Measurements from ENCODE around the gene ANKRD17.
"Not testable (repeated sequence)": the region's sequence is repeated elsewhere in the genome, so short reads cannot be mapped to it uniquely, and the experiment has no call there.

Gene ANKRD17

DNA sequence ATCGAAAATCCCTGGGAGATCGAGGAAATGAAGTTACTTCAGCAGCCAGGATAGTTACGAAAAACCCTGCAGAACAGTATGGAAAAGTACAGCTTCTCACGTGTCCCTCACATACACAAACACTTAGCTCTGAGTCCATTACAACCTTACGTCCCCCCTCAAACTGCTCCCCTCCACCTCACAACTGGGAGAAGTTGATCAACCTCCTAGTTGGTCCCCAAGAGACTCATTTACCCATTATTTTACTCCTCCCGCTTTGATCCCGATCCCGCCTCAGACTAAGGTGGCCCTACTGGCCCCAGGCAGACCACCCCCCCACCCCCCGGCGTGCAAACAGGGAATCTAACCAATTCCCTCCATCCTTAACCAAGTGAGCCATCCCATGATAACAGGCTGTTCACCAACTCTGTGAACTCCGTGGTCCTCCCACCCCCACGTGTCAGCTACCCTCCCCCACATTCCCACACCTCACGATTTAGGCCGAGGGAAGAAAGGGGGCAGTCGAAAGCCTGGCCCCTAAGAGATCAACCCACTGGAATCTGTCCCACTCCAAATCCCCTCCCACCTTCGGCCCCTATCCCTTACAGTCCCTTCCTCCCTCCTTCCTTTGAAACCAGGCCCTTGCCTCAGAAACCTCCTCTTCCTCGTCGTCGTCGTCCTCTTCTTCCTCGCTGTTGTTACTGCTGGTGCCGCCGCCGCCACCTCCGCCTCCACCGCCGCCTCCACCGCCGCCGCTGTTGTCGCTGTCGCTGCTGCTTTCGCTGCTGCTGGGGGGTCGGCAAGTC, 755 bp downstream of the ANKRD17 start:
- peaks cover 56% of the 10 kb centered on the region for H3K4me1 ChIP-seq (ENCODE audit: insufficient read depth, low read length, poor library complexity, severe bottlenecking)
- H3K9me3 ChIP-seq (ENCODE audit: insufficient read depth, low read depth, low read length) = no peaks in the 10 kb centered on the region
- TF ChIP-seq EZH2phosphoT487 (IDR thresholded peaks at IDR 0.05; ENCODE audit: borderline replicate concordance) = no peak
- TF ChIP-seq CTCF (conservative IDR thresholded peaks at IDR 0.05; ENCODE audit: low read length) = no peak
- peak overlapping the region; percentile 94 for H3K4me3 ChIP-seq (ENCODE audit: low read length, poor library complexity, severe bottlenecking)
- peak overlapping the region; percentile 67 for H2AFZ ChIP-seq (ENCODE audit: low read length)
- H3K79me2 ChIP-seq (ENCODE audit: insufficient read depth, low read length) = peaks cover 73% of the 10 kb centered on the region
- peaks cover 56% of the 10 kb centered on the region for H4K20me1 ChIP-seq (ENCODE audit: insufficient read depth, low read length, poor library complexity, severe bottlenecking)
- H3K9me2 ChIP-seq (replicated peaks; ENCODE audit: low read depth, low read length) = no peaks in the 10 kb centered on the region
- H3K36me3 ChIP-seq (ENCODE audit: insufficient read depth, low read length) = peaks cover 4% of the 10 kb centered on the region; the same call in 1 of the 2 replicates
- H3K4me2 ChIP-seq (ENCODE audit: low read depth, low read length, poor library complexity, severe bottlenecking) = peak overlapping the region; percentile 96
- H3K27me3 ChIP-seq (ENCODE audit: insufficient read depth, low read length, poor library complexity, severe bottlenecking) = no peaks in the 10 kb centered on the region
- peak overlapping the region; percentile 93 for H3K9ac ChIP-seq (ENCODE audit: low read depth, low read length, poor library complexity, severe bottlenecking)
- no peaks in the 10 kb centered on the region for H3F3A ChIP-seq (ENCODE audit: low read depth)

- peak overlapping the region; percentile 94 for H3K4me3 ChIP-seq (ENCODE audit: low read length, poor library complexity, severe bottlenecking)
- H3K4me2 ChIP-seq (ENCODE audit: low read depth, low read length, poor library complexity, severe bottlenecking) = peak overlapping the region; percentile 96
- H2AFZ ChIP-seq (ENCODE audit: low read length) = peak overlapping the region; percentile 67; the same call in 1 of the 2 replicates
- H4K20me1 ChIP-seq (ENCODE audit: insufficient read depth, low read length, poor library complexity, severe bottlenecking) = peaks cover 62% of the 10 kb centered on the region
- H3K9ac ChIP-seq (ENCODE audit: low read depth, low read length, poor library complexity, severe bottlenecking) = peak overlapping the region; percentile 93
- peaks cover 57% of the 10 kb centered on the region for H3K4me1 ChIP-seq (ENCODE audit: insufficient read depth, low read length, poor library complexity, severe bottlenecking)
- TF ChIP-seq CTCF (conservative IDR thresholded peaks at IDR 0.05; ENCODE audit: low read length) (peak; percentile 77), EZH2phosphoT487 (IDR thresholded peaks at IDR 0.05; ENCODE audit: borderline replicate concordance) (no peak)
- no peaks in the 10 kb centered on the region for H3K9me2 ChIP-seq (replicated peaks; ENCODE audit: low read depth, low read length)
- peaks cover 79% of the 10 kb centered on the region for H3K79me2 ChIP-seq (ENCODE audit: insufficient read depth, low read length)
- H3K36me3 ChIP-seq (ENCODE audit: insufficient read depth, low read length) = peaks cover 8% of the 10 kb centered on the region; the same call in 1 of the 2 replicates
- H3F3A ChIP-seq (ENCODE audit: low read depth) = no peaks in the 10 kb centered on the region
- no peaks in the 10 kb centered on the region for H3K9me3 ChIP-seq (ENCODE audit: insufficient read depth, low read depth, low read length)
- H3K27me3 ChIP-seq (ENCODE audit: insufficient read depth, low read length, poor library complexity, severe bottlenecking) = no peaks in the 10 kb centered on the region
Observed at GRCh38 chr4:73257234-73257633, 1.4 kb downstream of the ANKRD17 start.

GRCh38 chr4:73255847-73256246, 2.8 kb downstream of the ANKRD17 start:
- not testable (repeated sequence) for H3K27me3 ChIP-seq (ENCODE audit: insufficient read depth, low read length, poor library complexity, severe bottlenecking); H3F3A ChIP-seq (ENCODE audit: low read depth); H3K9me3 ChIP-seq (ENCODE audit: insufficient read depth, low read depth, low read length); H2AFZ ChIP-seq (ENCODE audit: low read length); H3K9me2 ChIP-seq (replicated peaks; ENCODE audit: low read depth, low read length)
- peak overlapping the region; percentile 94 for H3K4me3 ChIP-seq (ENCODE audit: low read length, poor library complexity, severe bottlenecking)
- peak overlapping the region; percentile 93 for H3K9ac ChIP-seq (ENCODE audit: low read depth, low read length, poor library complexity, severe bottlenecking)
- H4K20me1 ChIP-seq (ENCODE audit: insufficient read depth, low read length, poor library complexity, severe bottlenecking) = peaks cover 76% of the 10 kb centered on the region
- peaks cover 92% of the 10 kb centered on the region for H3K79me2 ChIP-seq (ENCODE audit: insufficient read depth, low read length)
- peaks cover 16% of the 10 kb centered on the region; the same call in 1 of the 2 replicates for H3K36me3 ChIP-seq (ENCODE audit: insufficient read depth, low read length)
- H3K4me2 ChIP-seq (ENCODE audit: low read depth, low read length, poor library complexity, severe bottlenecking) = peak overlapping the region; percentile 96
- H3K4me1 ChIP-seq (ENCODE audit: insufficient read depth, low read length, poor library complexity, severe bottlenecking) = peaks cover 69% of the 10 kb centered on the region
